Measurements from ENCODE around the gene C10orf90. TPM values are rescaled to one million over a fixed set of nuclear protein-coding genes. Genes with fewer than 3 reads are reported as not detected.

Gene C10orf90
- total RNA-seq, 1 experiment from 2014 or later, result not detected

GRCh38 chr10:126581648-126582046 is 88.8 kb downstream of the C10orf90 start:
- H2BK5ac ChIP-seq (ENCODE audit: insufficient read length, low read length), result no peak overlapping the region

More at GRCh38 chr10:126581648-126582046, 88.8 kb downstream of the C10orf90 start:
- Histone ChIP-seq H4K5ac (ENCODE audit: insufficient read length, low read depth, low read length) (no peak overlapping the region), H2BK20ac (ENCODE audit: low read depth, low read length, poor library complexity, severe bottlenecking) (no peak overlapping the region), H3K23ac (ENCODE audit: insufficient read length, low read depth, low read length) (no peak overlapping the region), H2AK5ac (ENCODE audit: insufficient read length, low read length) (no peak overlapping the region), H4K91ac (ENCODE audit: insufficient read length, low read depth, low read length) (no peak overlapping the region), H3K4me1 (ENCODE audit: insufficient read depth, low read length) (no peaks in the 10 kb centered on the region; the same call in 1 of the 2 replicates), H4K20me1 (ENCODE audit: control insufficient read depth, insufficient read depth, insufficient read length) (no peaks in the 10 kb centered on the region), H2BK12ac (ENCODE audit: insufficient read length, low read depth, low read length) (no peak overlapping the region), H3K79me2 (ENCODE audit: insufficient read depth, low read length) (no peaks in the 10 kb centered on the region), H3T11ph (ENCODE audit: low read length) (no peak overlapping the region), H3K27ac (ENCODE audit: insufficient read length, low read depth, low read length) (no peak overlapping the region), H3K9ac (ENCODE audit: extremely low read depth, insufficient read length, low read length) (no peak overlapping the region), H3K14ac (ENCODE audit: insufficient read depth, low read length) (no peak overlapping the region), H3K4me2 (ENCODE audit: insufficient read depth, insufficient read length, low read length) (no peak overlapping the region), H2BK120ac (ENCODE audit: low read depth, low read length, poor library complexity, severe bottlenecking) (no peak overlapping the region), H3K27me3 (ENCODE audit: insufficient read depth, low read length) (no peaks in the 10 kb centered on the region), H2AFZ (ENCODE audit: low read length) (no peak overlapping the region), H3K9me3 (ENCODE audit: control insufficient read depth, low read depth, low read length) (no peaks in the 10 kb centered on the region), H3K23me2 (ENCODE audit: insufficient read length, low read depth, low read length, poor library complexity, severe bottlenecking) (no peaks in the 10 kb centered on the region), H3K56ac (ENCODE audit: insufficient read length, low read depth, low read length) (no peak overlapping the region), H3K4ac (ENCODE audit: low read depth, low read length) (no peak overlapping the region), H2BK15ac (ENCODE audit: low read depth, low read length) (no peak overlapping the region), H3K18ac (ENCODE audit: insufficient read length, low read depth, low read length) (no peak overlapping the region), H4K8ac (replicated peaks; ENCODE audit: insufficient read length, low read depth, low read length) (no peak overlapping the region), H3K79me1 (ENCODE audit: insufficient read depth, low read depth, low read length, poor library complexity, severe bottlenecking) (no peaks in the 10 kb centered on the region)
- no CpG with 5 or more reads among the region's 7 CpGs for WGBS (ENCODE audit: extremely low coverage, insufficient read length, low lambda C conversion rate)
- no peak overlapping the region for H3K4me3 Mint-ChIP-seq
- H3K36me3 Mint-ChIP-seq (ENCODE audit: insufficient read depth in 1 of 3, low read depth in 3 of 3), result no peaks in the 10 kb centered on the region
- peaks cover 4% of the 10 kb centered on the region; the same call in 1 of the 2 replicates for H3K27me3 Mint-ChIP-seq (ENCODE audit: low read depth)
- no peak overlapping the region for H3K27ac Mint-ChIP-seq
- no peak for TF ChIP-seq CTCF (conservative IDR thresholded peaks at IDR 0.05)
- peaks cover 0 to 2% of the 10 kb centered on the region in 2 experiments; a peak in 1 of 5 replicates for H3K9me3 Mint-ChIP-seq
- H3K4me1 Mint-ChIP-seq, result peaks cover 18 to 21% of the 10 kb centered on the region in 2 experiments
- no peak for DNase-seq

Measured in H9 (cell line).